HEK293 (cell line): ENCODE measurements around the gene PDGFC.

Experiments used
- CTCF ChIA-PET: fragments of 350-600 bp; formaldehyde crosslinking; extraction: SDS; loops from one replicate; lab custom pipeline; 2021; ENCODE audit warnings: antibody characterized with exemption; lab: Yijun Ruan, JAX
- POLR2A ChIA-PET: fragments of 300-600 bp; formaldehyde crosslinking; extraction: SDS; loops from one replicate; lab custom pipeline; 2020; ENCODE audit warnings: antibody characterized with exemption, inconsistent platforms; lab: Yijun Ruan, JAX
- H3K27ac ChIP-seq: fragments of 200-500 bp; sonication (Bioruptor generic); 2 replicates; pipeline ENCODE4 v1.5.1; 2014; ENCODE audit warnings: low read depth, low read length, control low read depth, inconsistent platforms; ENCODE audit errors: extremely low read depth
- H3K36me3 ChIP-seq, 2 experiments: fragments of 200-500 bp in 1 of 2; sonication (Bioruptor generic) in 1 of 2; 1 replicate in 1 of 2; 2 replicates in 1 of 2; pipeline ENCODE4 v1.5.1; 2014 to 2017; ENCODE audit warnings: inconsistent platforms in 2 of 2, low read length in 2 of 2; ENCODE audit not compliant: control insufficient read depth in 2 of 2, insufficient read depth in 1 of 2
- H3K4me1 ChIP-seq: fragments of 200-500 bp; sonication (Bioruptor generic); 2 replicates; pipeline ENCODE4 v1.5.1; 2014; ENCODE audit warnings: mild to moderate bottlenecking, low read length, inconsistent platforms; ENCODE audit not compliant: control insufficient read depth, insufficient read depth
- H3K4me3 ChIP-seq: 2 replicates; pipeline ENCODE4 v1.5.1; 2011; ENCODE audit warnings: low read depth, mild to moderate bottlenecking, control low read depth, low read length, moderate library complexity
- H3K9me3 ChIP-seq: fragments of 200-500 bp; sonication (Bioruptor generic); 2 replicates; pipeline ENCODE4 v1.5.1; 2014; ENCODE audit warnings: low read depth, low read length, inconsistent platforms; ENCODE audit not compliant: control insufficient read depth, insufficient read depth
- KLF7 ChIP-seq: fragments of 450-650 bp; formaldehyde crosslinking; IDR thresholded peaks from 2 replicates; pipeline ENCODE4 v1.5.1; 2016; ENCODE audit warnings: missing biosample characterization, missing genetic modification characterization, borderline replicate concordance
- MYNN ChIP-seq: fragments of 450-650 bp; formaldehyde crosslinking; IDR thresholded peaks from 2 replicates; pipeline ENCODE4 v1.5.1; 2016; ENCODE audit warnings: missing biosample characterization, missing genetic modification characterization, borderline replicate concordance
- MZF1 ChIP-seq: fragments of 450-650 bp; formaldehyde crosslinking; IDR thresholded peaks from 2 replicates; pipeline ENCODE4 v1.5.1; 2017; ENCODE audit warnings: missing biosample characterization, missing genetic modification characterization, borderline replicate concordance
- SALL2 ChIP-seq: fragments of 450-650 bp; formaldehyde crosslinking; IDR thresholded peaks from 2 replicates; pipeline ENCODE4 v1.5.0; 2017; ENCODE audit warnings: missing biosample characterization, mild to moderate bottlenecking, missing genetic modification characterization, borderline replicate concordance
- SETDB1 ChIP-seq: IDR thresholded peaks from one replicate; pipeline ENCODE4 v1.6.1; 2017; ENCODE audit warnings: mild to moderate bottlenecking, low read length, moderate library complexity, mixed read lengths; ENCODE audit not compliant: insufficient read length
- SP3 ChIP-seq: fragments of 450-650 bp; formaldehyde crosslinking; IDR thresholded peaks from 2 replicates; pipeline ENCODE4 v1.5.1; 2016; ENCODE audit warnings: missing biosample characterization, missing genetic modification characterization
- ZBTB6 ChIP-seq: fragments of 450-650 bp; formaldehyde crosslinking; IDR thresholded peaks from 2 replicates; pipeline ENCODE4 v1.5.1; 2017; ENCODE audit warnings: missing biosample characterization, missing genetic modification characterization
- ZNF112 ChIP-seq: fragments of 450-650 bp; formaldehyde crosslinking; IDR thresholded peaks from 2 replicates; pipeline ENCODE4 v1.5.0; 2017; ENCODE audit warnings: missing biosample characterization, missing genetic modification characterization
- ZNF114 ChIP-seq: fragments of 450-650 bp; formaldehyde crosslinking; IDR thresholded peaks from 2 replicates; pipeline ENCODE4 v1.5.0; 2017; ENCODE audit warnings: missing biosample characterization, missing genetic modification characterization
- ZNF138 ChIP-seq: fragments of 450-650 bp; formaldehyde crosslinking; IDR thresholded peaks from 2 replicates; pipeline ENCODE4 v1.5.1; 2016; ENCODE audit warnings: missing biosample characterization, missing genetic modification characterization, borderline replicate concordance
- ZNF169 ChIP-seq: fragments of 450-650 bp; formaldehyde crosslinking; IDR thresholded peaks from 2 replicates; pipeline ENCODE4 v1.5.1; 2016; ENCODE audit warnings: missing biosample characterization, missing genetic modification characterization
- ZNF280D ChIP-seq: fragments of 450-650 bp; formaldehyde crosslinking; IDR thresholded peaks from 2 replicates; pipeline ENCODE4 v1.5.1; 2016; ENCODE audit warnings: missing biosample characterization, missing genetic modification characterization
- ZNF292 ChIP-seq: fragments of 450-650 bp; formaldehyde crosslinking; IDR thresholded peaks from 2 replicates; pipeline ENCODE4 v1.5.1; 2016; ENCODE audit warnings: low read depth, missing biosample characterization, missing genetic modification characterization, borderline replicate concordance
- ZNF404 ChIP-seq: fragments of 450-650 bp; formaldehyde crosslinking; IDR thresholded peaks from 2 replicates; pipeline ENCODE4 v1.5.1; 2017; ENCODE audit warnings: missing biosample characterization, missing genetic modification characterization
- ZNF449 ChIP-seq: fragments of 450-650 bp; formaldehyde crosslinking; IDR thresholded peaks from 2 replicates; pipeline ENCODE4 v1.5.1; 2017; ENCODE audit warnings: missing biosample characterization, mild to moderate bottlenecking, missing genetic modification characterization, moderate library complexity
- ZNF530 ChIP-seq: fragments of 450-650 bp; formaldehyde crosslinking; IDR thresholded peaks from 2 replicates; pipeline ENCODE4 v1.5.1; 2016; ENCODE audit warnings: low read depth, missing biosample characterization, missing genetic modification characterization
- ZNF571 ChIP-seq: fragments of 450-650 bp; formaldehyde crosslinking; IDR thresholded peaks from 2 replicates; pipeline ENCODE4 v1.5.0; 2017; ENCODE audit warnings: missing biosample characterization, missing genetic modification characterization
- ZNF626 ChIP-seq: fragments of 450-650 bp; sonication (Bioruptor Pico); formaldehyde crosslinking; IDR thresholded peaks from 2 replicates; pipeline ENCODE4 v1.5.1; 2018; ENCODE audit warnings: missing biosample characterization, missing genetic modification characterization, inconsistent platforms
- ZNF629 ChIP-seq: fragments of 450-650 bp; formaldehyde crosslinking; IDR thresholded peaks from 2 replicates; pipeline ENCODE4 v1.5.1; 2017; ENCODE audit warnings: missing biosample characterization, missing genetic modification characterization
- ZNF707 ChIP-seq: fragments of 450-650 bp; formaldehyde crosslinking; IDR thresholded peaks from 2 replicates; pipeline ENCODE4 v1.5.1; 2016; ENCODE audit warnings: missing biosample characterization, missing genetic modification characterization
- ZNF785 ChIP-seq: fragments of 450-650 bp; formaldehyde crosslinking; IDR thresholded peaks from 2 replicates; pipeline ENCODE4 v1.5.1; 2016; ENCODE audit warnings: missing biosample characterization, missing genetic modification characterization
- TF ChIP-seq, protein P1 (sequence below): fragments of 450-650 bp; formaldehyde crosslinking; IDR thresholded peaks from 2 replicates; pipeline ENCODE4 v1.5.1; 2016; ENCODE audit warnings: missing biosample characterization, missing genetic modification characterization
- TF ChIP-seq, protein P2 (sequence below): fragments of 450-650 bp; formaldehyde crosslinking; IDR thresholded peaks from 2 replicates; pipeline ENCODE4 v1.5.0; 2017; ENCODE audit warnings: missing biosample characterization, missing genetic modification characterization, borderline replicate concordance
- TF ChIP-seq, protein P3 (sequence below): fragments of 450-650 bp; formaldehyde crosslinking; IDR thresholded peaks from 2 replicates; pipeline ENCODE4 v1.5.1; 2017; ENCODE audit warnings: missing biosample characterization, missing genetic modification characterization

PDGFC gene

GRCh38 chr4:156956826-156957368, 14.7 kb downstream of the PDGFC start:
- ChIA-PET CTCF (interaction anchor here (1.1 kb wide), 1 partner anchor 9 kb away, joined by 3 read pairs; no protein-coding TSS in a partner anchor), POLR2A (no interaction called here)
- no peak overlapping the region for H3K27ac ChIP-seq
- H3K4me3 ChIP-seq: no peak overlapping the region
- TF ChIP-seq MZF1 (tag by site-specific recombination): no peak
- TF ChIP-seq SETDB1: no peak
- TF ChIP-seq, protein P1, sequence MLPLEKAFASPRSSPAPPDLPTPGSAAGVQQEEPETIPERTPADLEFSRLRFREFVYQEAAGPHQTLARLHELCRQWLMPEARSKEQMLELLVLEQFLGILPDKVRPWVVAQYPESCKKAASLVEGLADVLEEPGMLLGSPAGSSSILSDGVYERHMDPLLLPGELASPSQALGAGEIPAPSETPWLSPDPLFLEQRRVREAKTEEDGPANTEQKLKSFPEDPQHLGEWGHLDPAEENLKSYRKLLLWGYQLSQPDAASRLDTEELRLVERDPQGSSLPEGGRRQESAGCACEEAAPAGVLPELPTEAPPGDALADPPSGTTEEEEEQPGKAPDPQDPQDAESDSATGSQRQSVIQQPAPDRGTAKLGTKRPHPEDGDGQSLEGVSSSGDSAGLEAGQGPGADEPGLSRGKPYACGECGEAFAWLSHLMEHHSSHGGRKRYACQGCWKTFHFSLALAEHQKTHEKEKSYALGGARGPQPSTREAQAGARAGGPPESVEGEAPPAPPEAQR (tag by site-specific recombination): no peak
- no peak for TF ChIP-seq ZNF449 (tag by site-specific recombination)
- TF ChIP-seq SP3: no peak
- TF ChIP-seq ZNF169 (tag by site-specific recombination): no peak
- TF ChIP-seq ZNF530 (tag by site-specific recombination): no peak
- H3K4me1 ChIP-seq: peaks cover 19% of the 10 kb centered on the region
- H3K36me3 ChIP-seq: no peaks in the 10 kb centered on the region
- no peaks in the 10 kb centered on the region for H3K9me3 ChIP-seq

DNA sequence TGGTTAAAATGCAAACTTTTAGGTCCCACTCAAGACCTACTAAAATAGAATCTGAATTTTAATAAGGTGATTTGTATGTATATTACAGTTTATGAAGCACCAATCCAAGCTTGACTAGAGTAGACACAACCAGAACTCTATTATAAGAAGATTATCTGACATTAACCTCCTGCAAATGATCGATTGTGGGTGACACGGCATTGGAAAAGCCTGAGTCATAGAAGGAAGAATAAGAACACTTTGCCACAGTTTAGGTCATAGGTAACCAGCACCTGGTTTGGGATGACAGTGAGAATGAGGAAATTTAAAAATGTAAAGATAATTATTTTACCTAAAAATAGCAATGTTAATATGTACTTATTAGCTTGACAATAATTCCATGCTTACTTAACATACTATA, 15.2 kb downstream of the PDGFC start:
- no peak overlapping the region for H3K27ac ChIP-seq
- H3K4me3 ChIP-seq: no peak overlapping the region
- H3K36me3 ChIP-seq: no peaks in the 10 kb centered on the region
- CTCF ChIA-PET: interaction anchor here (1.1 kb wide), 1 partner anchor 8 kb away, joined by 3 read pairs; no protein-coding TSS in a partner anchor
- H3K4me1 ChIP-seq: peaks cover 22% of the 10 kb centered on the region
- TF ChIP-seq ZNF785 (no peak), ZNF626 (tag by site-specific recombination) (no peak), ZNF629 (tag by site-specific recombination) (no peak), ZNF292 (tag by site-specific recombination) (no peak), MYNN (no peak), ZNF138 (tag by site-specific recombination) (no peak), ZNF114 (no peak), ZBTB6 (tag by site-specific recombination) (no peak), ZNF571 (tag by site-specific recombination) (no peak), ZNF112 (no peak), ZNF280D (tag by site-specific recombination) (no peak), ZNF404 (tag by site-specific recombination) (no peak), KLF7 (tag by site-specific recombination) (no peak), ZNF707 (tag by site-specific recombination) (no peak), SALL2 (tag by site-specific recombination) (no peak)
- TF ChIP-seq, protein P2, sequence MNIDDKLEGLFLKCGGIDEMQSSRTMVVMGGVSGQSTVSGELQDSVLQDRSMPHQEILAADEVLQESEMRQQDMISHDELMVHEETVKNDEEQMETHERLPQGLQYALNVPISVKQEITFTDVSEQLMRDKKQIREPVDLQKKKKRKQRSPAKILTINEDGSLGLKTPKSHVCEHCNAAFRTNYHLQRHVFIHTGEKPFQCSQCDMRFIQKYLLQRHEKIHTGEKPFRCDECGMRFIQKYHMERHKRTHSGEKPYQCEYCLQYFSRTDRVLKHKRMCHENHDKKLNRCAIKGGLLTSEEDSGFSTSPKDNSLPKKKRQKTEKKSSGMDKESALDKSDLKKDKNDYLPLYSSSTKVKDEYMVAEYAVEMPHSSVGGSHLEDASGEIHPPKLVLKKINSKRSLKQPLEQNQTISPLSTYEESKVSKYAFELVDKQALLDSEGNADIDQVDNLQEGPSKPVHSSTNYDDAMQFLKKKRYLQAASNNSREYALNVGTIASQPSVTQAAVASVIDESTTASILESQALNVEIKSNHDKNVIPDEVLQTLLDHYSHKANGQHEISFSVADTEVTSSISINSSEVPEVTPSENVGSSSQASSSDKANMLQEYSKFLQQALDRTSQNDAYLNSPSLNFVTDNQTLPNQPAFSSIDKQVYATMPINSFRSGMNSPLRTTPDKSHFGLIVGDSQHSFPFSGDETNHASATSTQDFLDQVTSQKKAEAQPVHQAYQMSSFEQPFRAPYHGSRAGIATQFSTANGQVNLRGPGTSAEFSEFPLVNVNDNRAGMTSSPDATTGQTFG (tag by site-specific recombination): no peak
- TF ChIP-seq, protein P3, sequence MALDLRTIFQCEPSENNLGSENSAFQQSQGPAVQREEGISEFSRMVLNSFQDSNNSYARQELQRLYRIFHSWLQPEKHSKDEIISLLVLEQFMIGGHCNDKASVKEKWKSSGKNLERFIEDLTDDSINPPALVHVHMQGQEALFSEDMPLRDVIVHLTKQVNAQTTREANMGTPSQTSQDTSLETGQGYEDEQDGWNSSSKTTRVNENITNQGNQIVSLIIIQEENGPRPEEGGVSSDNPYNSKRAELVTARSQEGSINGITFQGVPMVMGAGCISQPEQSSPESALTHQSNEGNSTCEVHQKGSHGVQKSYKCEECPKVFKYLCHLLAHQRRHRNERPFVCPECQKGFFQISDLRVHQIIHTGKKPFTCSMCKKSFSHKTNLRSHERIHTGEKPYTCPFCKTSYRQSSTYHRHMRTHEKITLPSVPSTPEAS (tag by site-specific recombination): no peak
- TF ChIP-seq, all 188 proteins: peak for 0
- no peaks in the 10 kb centered on the region for H3K9me3 ChIP-seq
- POLR2A ChIA-PET: no interaction called here
